Natural killer cell treated with Interleukin-12 subunit alpha and Interleukin-12 subunit beta and Interleukin-15 and Interleukin-18, amount 100 ng/mL, for 72 hours (primary cell): ENCODE data around the gene CASP1. TPM values are rescaled to one million over a fixed set of nuclear protein-coding genes. Genes with fewer than 3 reads are reported as not detected.
A peak's percentile ranks its signal among the peaks of the same experiment; 100 is the strongest.

Source experiments
- ATAC-seq, 2 donors: fragments of 150-1000 bp; cut with Tn5 transposase in 1 of 2; sonication (Bioruptor Pico), chemical (Tn5 transposase) in 1 of 2; 2 replicates each; pipeline ENCODE4 v1.10.0; 2021
- DNase-seq: peaks from one replicate; pipeline ENCODE4 v3.0.0; 2022; ENCODE audit warnings: low spot score
- H3K27ac Mint-ChIP-seq, 2 donors: 1 replicate in 1 of 2; 2 replicates in 1 of 2; pipeline ENCODE4 v1.8.0; 2022; ENCODE audit warnings: mixed read lengths in 2 of 2, mild to moderate bottlenecking in 1 of 2, moderate library complexity in 1 of 2
- H3K27me3 Mint-ChIP-seq, 2 donors: 1 replicate in 1 of 2; 2 replicates in 1 of 2; pipeline ENCODE4 v1.8.0; 2022; ENCODE audit warnings: mixed read lengths in 2 of 2
- H3K36me3 Mint-ChIP-seq: one replicate; pipeline ENCODE4 v1.8.0; 2022; ENCODE audit warnings: mixed read lengths
- H3K4me1 Mint-ChIP-seq, 2 donors: 1 replicate in 1 of 2; 2 replicates in 1 of 2; pipeline ENCODE4 v1.8.0; 2022; ENCODE audit warnings: low read depth in 2 of 2, mixed read lengths in 2 of 2, mild to moderate bottlenecking in 1 of 2
- H3K4me3 Mint-ChIP-seq: one replicate; pipeline ENCODE4 v1.8.0; 2022; ENCODE audit warnings: mixed read lengths
- H3K9me3 Mint-ChIP-seq: 2 replicates; pipeline ENCODE4 v1.8.0; 2022; ENCODE audit warnings: mixed read lengths
- total RNA-seq, 2 donors: library from RNA; stranded (reverse); gene quantifications; one replicate each; pipeline ENCODE4 v1.2.3, GENCODE V29; 2022

The CASP1 gene
- total RNA-seq, 2 donors from 2014 or later = 43.8 to 84.8 TPM

- DNase-seq (no peak), ATAC-seq (peak in 1 of 2 donors; percentile 45)
- Mint-ChIP-seq H3K9me3 (no peaks in the 10 kb centered on the region), H3K27ac (peak overlapping the region; percentile 90 to 91), H3K36me3 (peaks cover 26% of the 10 kb centered on the region), H3K27me3 (no peaks in the 10 kb centered on the region), H3K4me1 (peaks cover 35 to 42% of the 10 kb centered on the region in 2 donors), H3K4me3 (peak overlapping the region; percentile 92)
These were observed 1.6 kb downstream of the CASP1 start for GRCh38 chr11:105033343-105033742.

GRCh38 chr11:105032495-105032894 is 2.4 kb downstream of the CASP1 start:
- Mint-ChIP-seq H3K36me3 (peaks cover 26% of the 10 kb centered on the region), H3K27ac (peak overlapping the region; percentile 90 to 91), H3K4me3 (peak overlapping the region; percentile 92), H3K4me1 (peaks cover 39 to 44% of the 10 kb centered on the region in 2 donors), H3K9me3 (no peaks in the 10 kb centered on the region), H3K27me3 (no peaks in the 10 kb centered on the region)
- ATAC-seq (no peak), DNase-seq (no peak)

- peak overlapping the region; percentile 56 for H3K4me3 Mint-ChIP-seq
- H3K9me3 Mint-ChIP-seq = no peaks in the 10 kb centered on the region
- DNase-seq (no peak), ATAC-seq (peak in 1 of 2 donors; percentile 49)
- peaks cover 43% of the 10 kb centered on the region for H3K36me3 Mint-ChIP-seq
- H3K27me3 Mint-ChIP-seq = no peaks in the 10 kb centered on the region
- peaks cover 17 to 38% of the 10 kb centered on the region in 2 donors for H3K4me1 Mint-ChIP-seq
- peak overlapping the region; percentile 58 to 64 for H3K27ac Mint-ChIP-seq
These were observed 7.3 kb downstream of the CASP1 start for GRCh38 chr11:105027678-105028077.

GRCh38 chr11:105024394-105024793 is 10.6 kb downstream of the CASP1 start:
- Mint-ChIP-seq H3K27ac (no peak overlapping the region), H3K4me1 (peaks cover 10 to 32% of the 10 kb centered on the region in 2 donors), H3K36me3 (peaks cover 35% of the 10 kb centered on the region), H3K27me3 (no peaks in the 10 kb centered on the region), H3K9me3 (no peaks in the 10 kb centered on the region), H3K4me3 (no peak overlapping the region)
- ATAC-seq (no peak), DNase-seq (no peak)

GRCh38 chr11:105023003-105023402 is 11.9 kb downstream of the CASP1 start, which contains the start of gene CASP5:
Gene CASP5, minus strand, starts transcription at chr11:105023168. Its CDS starts 32 bp downstream, at chr11:105023136.
- Mint-ChIP-seq H3K9me3 (no peaks in the 10 kb centered on the region), H3K36me3 (peaks cover 27% of the 10 kb centered on the region), H3K27me3 (no peaks in the 10 kb centered on the region), H3K4me3 (no peak within 1 kb of the TSS), H3K4me1 (peaks cover 9 to 24% of the 10 kb centered on the region in 2 donors), H3K27ac (peak within 1 kb of the TSS in 1 of 2 donors; percentile 25)
- no peak for ATAC-seq
- no peak for DNase-seq

GRCh38 chr11:105022527-105022926 is 12.4 kb downstream of the CASP1 start:
- Mint-ChIP-seq H3K36me3 (peaks cover 22% of the 10 kb centered on the region), H3K9me3 (no peaks in the 10 kb centered on the region), H3K27ac (no peak overlapping the region), H3K27me3 (no peaks in the 10 kb centered on the region), H3K4me3 (no peak overlapping the region), H3K4me1 (peaks cover 5 to 19% of the 10 kb centered on the region in 2 donors)
- DNase-seq (no peak), ATAC-seq (no peak)

GRCh38 chr11:105007463-105007862 is 27.5 kb downstream of the CASP1 start:
- ATAC-seq = no peak
- Mint-ChIP-seq H3K9me3 (no peaks in the 10 kb centered on the region), H3K36me3 (no peaks in the 10 kb centered on the region), H3K27me3 (no peaks in the 10 kb centered on the region), H3K27ac (no peak overlapping the region), H3K4me3 (no peak overlapping the region), H3K4me1 (no peaks in the 10 kb centered on the region)
- DNase-seq = no peak

- no peak for DNase-seq
These were observed 29.5 kb downstream of the CASP1 start for GRCh38 chr11:105005451-105005845.

GRCh38 chr11:105004021-105004420 is 30.9 kb downstream of the CASP1 start:
- Mint-ChIP-seq H3K9me3 (no peaks in the 10 kb centered on the region), H3K36me3 (no peaks in the 10 kb centered on the region), H3K4me1 (peaks cover 6 to 8% of the 10 kb centered on the region in 2 donors), H3K27ac (no peak overlapping the region), H3K27me3 (no peaks in the 10 kb centered on the region), H3K4me3 (no peak overlapping the region)
- ATAC-seq (no peak), DNase-seq (no peak)

More at GRCh38 chr11:105005451-105005845, 29.5 kb downstream of the CASP1 start:
- H3K27me3 Mint-ChIP-seq = no peaks in the 10 kb centered on the region
- H3K4me1 Mint-ChIP-seq = peaks cover 6 to 7% of the 10 kb centered on the region in 2 donors
- no peak overlapping the region for H3K4me3 Mint-ChIP-seq
- no peak overlapping the region for H3K27ac Mint-ChIP-seq
- no peak for ATAC-seq
- no peaks in the 10 kb centered on the region for H3K9me3 Mint-ChIP-seq
- no peaks in the 10 kb centered on the region for H3K36me3 Mint-ChIP-seq

GRCh38 chr11:105003151-105003550 is 31.8 kb downstream of the CASP1 start:
- H3K9me3 Mint-ChIP-seq = no peaks in the 10 kb centered on the region
- peaks cover 6 to 8% of the 10 kb centered on the region in 2 donors for H3K4me1 Mint-ChIP-seq
- DNase-seq = no peak
- no peak overlapping the region for H3K27ac Mint-ChIP-seq
- no peak overlapping the region for H3K4me3 Mint-ChIP-seq
- H3K36me3 Mint-ChIP-seq = no peaks in the 10 kb centered on the region
- no peak for ATAC-seq
- no peaks in the 10 kb centered on the region for H3K27me3 Mint-ChIP-seq

GRCh38 chr11:105000797-105001196 is 34.1 kb downstream of the CASP1 start:
- peaks cover 6 to 8% of the 10 kb centered on the region in 2 donors for H3K4me1 Mint-ChIP-seq
- H3K9me3 Mint-ChIP-seq = no peaks in the 10 kb centered on the region
- ATAC-seq (peak; percentile 68 to 87), DNase-seq (peak; percentile 76)
- no peak overlapping the region for H3K4me3 Mint-ChIP-seq
- H3K27ac Mint-ChIP-seq = peak overlapping the region in 1 of 2 donors; percentile 0
- no peaks in the 10 kb centered on the region for H3K27me3 Mint-ChIP-seq
- no peaks in the 10 kb centered on the region for H3K36me3 Mint-ChIP-seq

- Mint-ChIP-seq H3K4me1 (peaks cover 6 to 8% of the 10 kb centered on the region in 2 donors), H3K27ac (no peak overlapping the region), H3K9me3 (no peaks in the 10 kb centered on the region), H3K4me3 (no peak overlapping the region), H3K27me3 (no peaks in the 10 kb centered on the region), H3K36me3 (no peaks in the 10 kb centered on the region)
- ATAC-seq (no peak), DNase-seq (no peak)
These were observed 34.8 kb downstream of the CASP1 start for GRCh38 chr11:105000167-105000566.

GRCh38 chr11:104999721-105000120 is 35.2 kb downstream of the CASP1 start:
- H3K27ac Mint-ChIP-seq = no peak overlapping the region
- DNase-seq (no peak), ATAC-seq (no peak)

GRCh38 chr11:104997288-104997687 is 37.7 kb downstream of the CASP1 start:
- H3K4me3 Mint-ChIP-seq = no peak overlapping the region
- DNase-seq (no peak), ATAC-seq (no peak)
- H3K4me1 Mint-ChIP-seq = peaks cover 6 to 8% of the 10 kb centered on the region in 2 donors
- no peaks in the 10 kb centered on the region for H3K9me3 Mint-ChIP-seq
- H3K27me3 Mint-ChIP-seq = no peaks in the 10 kb centered on the region
- H3K36me3 Mint-ChIP-seq = no peaks in the 10 kb centered on the region
- H3K27ac Mint-ChIP-seq = no peak overlapping the region

More at GRCh38 chr11:104999721-105000120, 35.2 kb downstream of the CASP1 start:
- H3K27me3 Mint-ChIP-seq = no peaks in the 10 kb centered on the region
- H3K9me3 Mint-ChIP-seq = no peaks in the 10 kb centered on the region
- H3K36me3 Mint-ChIP-seq = no peaks in the 10 kb centered on the region
- no peak overlapping the region for H3K4me3 Mint-ChIP-seq
- H3K4me1 Mint-ChIP-seq = peaks cover 6 to 8% of the 10 kb centered on the region in 2 donors

- DNase-seq = no peak
- no peaks in the 10 kb centered on the region for H3K4me1 Mint-ChIP-seq
- H3K36me3 Mint-ChIP-seq = no peaks in the 10 kb centered on the region
- H3K9me3 Mint-ChIP-seq = no peaks in the 10 kb centered on the region
- peaks cover 0 to 2% of the 10 kb centered on the region in 2 donors for H3K27me3 Mint-ChIP-seq
- no peak for ATAC-seq
- H3K4me3 Mint-ChIP-seq = no peak overlapping the region
- H3K27ac Mint-ChIP-seq = no peak overlapping the region
These were observed 39.9 kb downstream of the CASP1 start for GRCh38 chr11:104995001-104995408.
